Activated CD4-positive, alpha-beta T cell treated with anti-CD3 and anti-CD28 coated beads, Interleukin-2, amount 10 ng/mL, durations not matched to agents 7 days and 5 days (primary cell): ENCODE data around the gene LPAR5. TPM values are rescaled to one million over a fixed set of nuclear protein-coding genes. Genes with fewer than 3 reads are reported as not detected.

Experiments
- CTCF ChIA-PET: fragments of 350-600 bp; sonication (Branson Sonifier 250); formaldehyde crosslinking; loops from one replicate; lab custom pipeline; 2021; ENCODE audit warnings: antibody characterized with exemption; lab: Charles Lee
- POLR2A ChIA-PET: fragments of 350-600 bp; sonication (Branson Sonifier 250); formaldehyde crosslinking; loops from one replicate; lab custom pipeline; 2021; ENCODE audit warnings: antibody characterized with exemption; lab: Charles Lee
- DNase-seq: peaks from one replicate; pipeline ENCODE4 v3.0.0-alpha.2; 2020
- H3K27ac Mint-ChIP-seq: one replicate; pipeline ENCODE4 v1.8.0; 2021; ENCODE audit warnings: mild to moderate bottlenecking, moderate library complexity, mixed read lengths
- H3K27me3 Mint-ChIP-seq: one replicate; pipeline ENCODE4 v1.8.0; 2021; ENCODE audit warnings: mixed read lengths
- H3K36me3 Mint-ChIP-seq: one replicate; pipeline ENCODE4 v1.8.0; 2021; ENCODE audit warnings: low read depth, mixed read lengths
- H3K4me1 Mint-ChIP-seq: one replicate; pipeline ENCODE4 v1.8.0; 2021; ENCODE audit warnings: mixed read lengths
- H3K4me3 Mint-ChIP-seq: one replicate; pipeline ENCODE4 v1.8.0; 2021; ENCODE audit warnings: mild to moderate bottlenecking, moderate library complexity, mixed read lengths
- H3K9me3 Mint-ChIP-seq: one replicate; pipeline ENCODE4 v1.8.0; 2021; ENCODE audit warnings: mixed read lengths
- total RNA-seq, 2 experiments: library from RNA; stranded (reverse); gene quantifications; one replicate each; pipeline ENCODE4 v1.2.3, GENCODE V29; 2021

Gene LPAR5
- total RNA-seq, 2 experiments from 2014 or later = 6.2 to 6.6 TPM

DNA sequence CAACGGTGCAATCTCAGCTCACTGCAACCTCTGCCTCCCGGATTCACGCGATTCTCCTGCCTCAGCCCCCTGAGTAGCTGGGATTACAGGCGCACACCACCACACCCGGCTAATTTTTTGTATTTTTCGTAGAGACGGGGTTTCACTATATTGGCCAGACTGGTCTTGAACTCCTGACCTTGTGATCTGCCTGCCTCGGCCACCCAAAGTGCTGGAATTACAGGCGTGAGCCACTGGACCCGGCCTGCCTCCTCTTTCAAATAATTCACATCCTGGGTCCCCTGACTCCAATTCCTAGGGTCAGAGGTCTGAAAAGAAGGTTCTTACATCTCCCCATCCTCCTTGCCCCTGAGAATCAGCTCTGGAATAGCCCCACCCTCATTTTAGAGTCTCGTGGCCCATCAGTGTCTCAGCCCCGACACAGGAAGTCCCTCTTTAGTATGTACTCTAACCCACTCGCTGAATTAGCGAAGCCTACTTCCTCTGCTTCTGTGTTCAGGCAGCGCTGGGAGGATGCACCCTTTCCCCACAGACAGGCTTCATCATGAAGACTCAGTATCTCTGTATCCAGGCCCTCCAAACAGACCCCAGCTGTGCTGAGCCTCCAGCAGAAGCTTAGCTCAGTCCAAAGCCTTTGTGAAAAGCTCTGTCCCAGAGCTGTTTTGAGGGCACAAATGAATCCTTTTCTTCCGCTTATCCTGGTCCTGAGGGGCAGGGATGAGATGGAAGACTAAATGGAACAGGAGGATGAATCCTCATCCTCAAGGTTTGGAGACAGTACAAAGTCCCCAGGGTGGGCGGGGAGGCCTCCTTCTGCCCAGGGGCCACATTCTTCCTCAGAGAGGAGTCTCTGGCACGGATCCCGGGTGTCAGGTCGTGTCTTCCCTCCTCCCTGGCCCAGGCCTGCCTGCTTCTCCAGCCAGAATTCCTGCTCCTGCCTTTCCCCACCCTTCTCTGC is 3.5 kb downstream of the LPAR5 start:
- H3K36me3 Mint-ChIP-seq = peaks cover 2% of the 10 kb centered on the region
- no peaks in the 10 kb centered on the region for H3K27me3 Mint-ChIP-seq
- H3K9me3 Mint-ChIP-seq = no peaks in the 10 kb centered on the region
- H3K27ac Mint-ChIP-seq = peak overlapping the region; percentile 95
- CTCF ChIA-PET = interaction anchor here (0.5 to 2.4 kb wide), 7 partner anchors 7 to 151 kb away, joined by 3 to 16 read pairs (median 4); partner anchors contain the start of gene COPS7A
- POLR2A ChIA-PET = interaction anchor here (1.2 kb wide), 1 partner anchor 19 kb away, joined by 4 read pairs; no protein-coding TSS in a partner anchor
- DNase-seq = peak; percentile 75
- peaks cover 66% of the 10 kb centered on the region for H3K4me1 Mint-ChIP-seq
- peak overlapping the region; percentile 70 for H3K4me3 Mint-ChIP-seq

- peak; percentile 28 for DNase-seq
- no peaks in the 10 kb centered on the region for H3K9me3 Mint-ChIP-seq
- H3K27me3 Mint-ChIP-seq = no peaks in the 10 kb centered on the region
- POLR2A ChIA-PET = interaction anchor here (1.2 kb wide), 1 partner anchor 19 kb away, joined by 4 read pairs; no protein-coding TSS in a partner anchor
- peaks cover 73% of the 10 kb centered on the region for H3K4me1 Mint-ChIP-seq
- H3K27ac Mint-ChIP-seq = peak overlapping the region; percentile 95
- CTCF ChIA-PET = interaction anchor here (0.7 to 2.4 kb wide), 5 partner anchors 10 to 93 kb away, joined by 3 to 16 read pairs (median 4); partner anchors contain the start of gene COPS7A
- peak overlapping the region; percentile 70 for H3K4me3 Mint-ChIP-seq
- H3K36me3 Mint-ChIP-seq = peaks cover 2% of the 10 kb centered on the region
Observed at GRCh38 chr12:6631549-6631961, 4.2 kb downstream of the LPAR5 start.

DNA sequence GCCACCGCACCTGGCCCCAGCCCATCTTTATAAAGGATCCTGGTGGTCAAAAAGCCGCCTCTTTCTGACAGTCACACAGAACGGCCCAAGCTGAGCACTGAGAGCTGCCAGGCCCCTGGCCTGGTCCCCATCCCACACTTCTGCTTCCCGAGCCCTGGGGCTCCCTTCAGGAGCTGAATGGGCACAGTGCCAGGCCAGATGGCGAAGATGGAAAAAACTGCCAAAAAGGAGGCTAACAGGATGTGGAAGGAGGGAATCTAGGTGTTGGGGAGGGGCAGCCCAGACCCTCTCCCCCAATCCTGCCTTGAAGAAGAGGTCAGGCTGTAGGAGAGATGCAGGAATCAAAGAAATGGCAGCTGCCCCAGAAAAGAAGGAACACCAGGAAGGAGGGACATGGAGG is 5.0 kb downstream of the LPAR5 start:
- H3K4me1 Mint-ChIP-seq = peaks cover 68% of the 10 kb centered on the region
- no peak for DNase-seq
- no peaks in the 10 kb centered on the region for H3K27me3 Mint-ChIP-seq
- H3K36me3 Mint-ChIP-seq = peaks cover 2% of the 10 kb centered on the region
- POLR2A ChIA-PET = no interaction called here
- peak overlapping the region; percentile 95 for H3K27ac Mint-ChIP-seq
- peak overlapping the region; percentile 70 for H3K4me3 Mint-ChIP-seq
- H3K9me3 Mint-ChIP-seq = no peaks in the 10 kb centered on the region
- CTCF ChIA-PET = interaction anchor here (1.5 to 2.4 kb wide), 4 partner anchors 9 to 59 kb away, joined by 3 to 16 read pairs (median 6); partner anchors contain the start of gene ZNF384

- Mint-ChIP-seq H3K9me3 (no peaks in the 10 kb centered on the region), H3K4me1 (peaks cover 51% of the 10 kb centered on the region), H3K36me3 (peaks cover 2% of the 10 kb centered on the region), H3K27me3 (no peaks in the 10 kb centered on the region), H3K27ac (peak overlapping the region; percentile 92), H3K4me3 (peak overlapping the region; percentile 81)
- DNase-seq = peak; percentile 61
- POLR2A ChIA-PET = no interaction called here
- CTCF ChIA-PET = interaction anchor here (0.7 to 1.8 kb wide), 4 partner anchors 9 to 197 kb away, joined by 3 to 4 read pairs (median 3); no protein-coding TSS in a partner anchor
Observed at GRCh38 chr12:6627616-6628015, 8.1 kb downstream of the LPAR5 start.

DNA sequence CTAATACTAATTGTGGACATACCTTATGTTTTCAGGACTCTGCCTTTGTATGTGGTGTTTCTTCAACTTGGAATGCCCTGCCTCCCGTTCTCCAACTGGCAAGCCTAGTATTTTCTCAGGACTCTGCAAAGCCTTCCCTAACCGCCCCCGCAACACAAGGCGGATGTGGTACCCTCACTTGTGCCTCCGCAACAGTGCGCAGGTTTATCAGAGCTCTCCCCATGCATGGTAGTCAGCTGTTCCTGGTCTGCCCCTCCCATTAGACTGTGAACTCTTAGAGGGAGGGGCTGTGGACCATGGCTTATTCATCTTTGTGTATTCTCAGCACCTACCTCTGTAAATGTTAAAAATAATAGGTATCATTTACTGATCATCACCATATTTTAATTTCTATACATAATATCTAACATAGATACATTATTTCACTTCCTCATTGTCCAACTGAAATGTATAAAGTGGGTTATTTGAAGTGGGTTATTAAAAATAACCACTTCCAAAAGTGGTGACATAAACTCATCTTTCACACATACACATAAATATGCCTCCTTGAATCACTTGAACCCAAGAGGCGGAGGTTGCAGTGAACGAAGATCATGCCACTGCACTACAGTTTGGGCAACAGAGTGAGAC is 9.0 kb downstream of the LPAR5 start:
- Mint-ChIP-seq H3K36me3 (no peaks in the 10 kb centered on the region), H3K4me1 (peaks cover 42% of the 10 kb centered on the region), H3K27me3 (no peaks in the 10 kb centered on the region), H3K4me3 (peak overlapping the region; percentile 81), H3K9me3 (no peaks in the 10 kb centered on the region), H3K27ac (peak overlapping the region; percentile 92)
- ChIA-PET POLR2A (no interaction called here), CTCF (interaction anchor here (1.1 kb wide), 1 partner anchor 8 kb away, joined by 3 read pairs; no protein-coding TSS in a partner anchor)
- DNase-seq = no peak

GRCh38 chr12:6620885-6621274 is 14.9 kb downstream of the LPAR5 start:
- peak overlapping the region; percentile 78 for H3K27ac Mint-ChIP-seq
- POLR2A ChIA-PET = no interaction called here
- DNase-seq = no peak
- CTCF ChIA-PET = interaction anchor here (0.6 to 2.6 kb wide), 13 partner anchors 8 to 1463 kb away, joined by 3 to 11 read pairs (median 4); partner anchors contain the start of genes CD4 and ZNF384
- peaks cover 5% of the 10 kb centered on the region for H3K36me3 Mint-ChIP-seq
- peak overlapping the region; percentile 30 for H3K4me3 Mint-ChIP-seq
- no peaks in the 10 kb centered on the region for H3K9me3 Mint-ChIP-seq
- H3K27me3 Mint-ChIP-seq = no peaks in the 10 kb centered on the region
- peaks cover 23% of the 10 kb centered on the region for H3K4me1 Mint-ChIP-seq

- H3K27me3 Mint-ChIP-seq = no peaks in the 10 kb centered on the region
- H3K4me3 Mint-ChIP-seq = no peak overlapping the region
- H3K9me3 Mint-ChIP-seq = no peaks in the 10 kb centered on the region
- peak overlapping the region; percentile 78 for H3K27ac Mint-ChIP-seq
- H3K36me3 Mint-ChIP-seq = peaks cover 5% of the 10 kb centered on the region
- peak; percentile 57 for DNase-seq
- H3K4me1 Mint-ChIP-seq = peaks cover 25% of the 10 kb centered on the region
- ChIA-PET CTCF (interaction anchor here (0.6 to 2.6 kb wide), 17 partner anchors 8 to 1463 kb away, joined by 3 to 16 read pairs (median 3); partner anchors contain the start of genes CD4 and ZNF384), POLR2A (no interaction called here)
Observed at GRCh38 chr12:6620137-6620884, 15.4 kb downstream of the LPAR5 start.

DNA sequence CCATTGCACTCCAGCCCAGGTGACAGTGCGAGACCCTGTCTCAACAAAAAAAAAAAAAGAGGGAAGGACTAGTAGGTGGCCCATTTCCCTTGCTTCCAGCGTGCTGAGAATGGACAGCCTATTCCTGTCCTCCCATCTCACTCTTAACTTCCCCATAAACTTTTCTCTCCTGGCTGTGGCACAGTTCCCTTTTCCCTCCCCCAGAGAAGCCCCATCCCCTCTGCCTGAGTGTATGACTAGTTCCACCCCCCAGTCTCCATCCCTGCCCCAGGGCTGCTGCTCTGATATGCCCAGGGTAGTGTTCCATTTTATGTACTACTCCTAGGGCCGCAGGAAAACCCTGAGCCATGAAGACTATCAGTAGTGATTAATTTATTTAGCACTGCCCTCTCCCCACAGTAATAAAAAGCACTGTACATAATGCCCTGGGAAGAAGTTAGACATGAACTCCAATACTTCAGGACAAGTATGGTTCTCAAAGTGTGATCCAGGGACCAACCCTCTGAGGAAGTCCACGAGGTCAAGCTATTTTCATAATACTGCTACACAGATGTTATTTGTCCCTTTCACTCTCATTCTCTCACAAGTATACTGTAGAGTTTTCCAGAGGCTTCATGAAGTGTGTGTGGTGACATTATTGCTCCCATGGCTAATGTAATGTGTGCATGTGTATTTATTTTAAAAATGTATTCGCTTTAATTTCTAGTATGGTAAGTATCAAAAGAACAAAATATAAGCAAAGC is 17.1 kb downstream of the LPAR5 start:
- H3K27me3 Mint-ChIP-seq = no peaks in the 10 kb centered on the region
- H3K4me1 Mint-ChIP-seq = peaks cover 37% of the 10 kb centered on the region
- no peak for DNase-seq
- H3K36me3 Mint-ChIP-seq = peaks cover 5% of the 10 kb centered on the region
- no peak overlapping the region for H3K4me3 Mint-ChIP-seq
- ChIA-PET CTCF (interaction anchor here (0.9 to 2.6 kb wide), 4 partner anchors 9 to 79 kb away, joined by 3 to 16 read pairs (median 7); partner anchors contain the start of gene ZNF384), POLR2A (no interaction called here)
- H3K9me3 Mint-ChIP-seq = no peaks in the 10 kb centered on the region
- no peak overlapping the region for H3K27ac Mint-ChIP-seq

- peak overlapping the region; percentile 20 for H3K27ac Mint-ChIP-seq
- no peak for DNase-seq
- CTCF ChIA-PET = interaction anchor here (0.6 to 1.0 kb wide), 3 partner anchors 29 to 153 kb away, joined by 3 to 6 read pairs (median 4); no protein-coding TSS in a partner anchor
- peaks cover 54% of the 10 kb centered on the region for H3K4me1 Mint-ChIP-seq
- no peaks in the 10 kb centered on the region for H3K27me3 Mint-ChIP-seq
- H3K4me3 Mint-ChIP-seq = no peak overlapping the region
- peaks cover 3% of the 10 kb centered on the region for H3K36me3 Mint-ChIP-seq
- H3K9me3 Mint-ChIP-seq = no peaks in the 10 kb centered on the region
- POLR2A ChIA-PET = no interaction called here
Observed at GRCh38 chr12:6615802-6616201, 20.0 kb downstream of the LPAR5 start.

- Mint-ChIP-seq H3K27me3 (no peaks in the 10 kb centered on the region), H3K27ac (peak overlapping the region; percentile 60), H3K36me3 (no peaks in the 10 kb centered on the region), H3K9me3 (no peaks in the 10 kb centered on the region), H3K4me3 (no peak overlapping the region), H3K4me1 (peaks cover 53% of the 10 kb centered on the region)
- ChIA-PET CTCF (interaction anchor here (0.7 to 1.8 kb wide), 5 partner anchors 9 to 258 kb away, joined by 3 to 6 read pairs (median 5); partner anchors contain the start of gene SPSB2), POLR2A (no interaction called here)
- no peak for DNase-seq
Observed at GRCh38 chr12:6614513-6615172, 21.1 kb downstream of the LPAR5 start.
